Cardiac septum (tissue), 1 donor: Measurements from ENCODE around the gene TMEM131L. TPM values are rescaled to one million over a fixed set of nuclear protein-coding genes. Genes with fewer than 3 reads are reported as not detected.
"Not testable (repeated sequence)": the region's sequence is repeated elsewhere in the genome, so short reads cannot be mapped to it uniquely, and the experiment has no call there.

ENCODE experiments used
- DNase-seq: peaks from one replicate; pipeline ENCODE4 v3.0.0-alpha.2; 2020; ENCODE audit warnings: low spot score
- intact Hi-C: fragments of 100-400 bp; cut with DNase I; formaldehyde crosslinking; loops from one replicate; pipeline ENCODE4 v1.14.0; 2022
- total RNA-seq: library from RNA; stranded (reverse); fragmentation: NEBNext Ultra II Directional; extraction: Animal tissue kit (Norgen Biotek cat#: 25700); gene quantifications from one replicate; pipeline ENCODE4 v1.2.1, GENCODE V29; 2021
- donor health status: DM: no; HTN: no; CAD: no.

TMEM131L gene
- total RNA-seq, 1 donor from 2014 or later = 21.2 TPM

- DNase-seq = no peak
- intact Hi-C loops = no loop called here
These were observed 28.4 kb downstream of the TMEM131L start for GRCh38 chr4:153494562-153494961.

- no peak for DNase-seq
- intact Hi-C loops = no loop called here
These were observed 29.5 kb downstream of the TMEM131L start for GRCh38 chr4:153495480-153496193.

- intact Hi-C loops = no loop called here
- no peak for DNase-seq
These were observed 31.0 kb downstream of the TMEM131L start for GRCh38 chr4:153497091-153497531.

DNA sequence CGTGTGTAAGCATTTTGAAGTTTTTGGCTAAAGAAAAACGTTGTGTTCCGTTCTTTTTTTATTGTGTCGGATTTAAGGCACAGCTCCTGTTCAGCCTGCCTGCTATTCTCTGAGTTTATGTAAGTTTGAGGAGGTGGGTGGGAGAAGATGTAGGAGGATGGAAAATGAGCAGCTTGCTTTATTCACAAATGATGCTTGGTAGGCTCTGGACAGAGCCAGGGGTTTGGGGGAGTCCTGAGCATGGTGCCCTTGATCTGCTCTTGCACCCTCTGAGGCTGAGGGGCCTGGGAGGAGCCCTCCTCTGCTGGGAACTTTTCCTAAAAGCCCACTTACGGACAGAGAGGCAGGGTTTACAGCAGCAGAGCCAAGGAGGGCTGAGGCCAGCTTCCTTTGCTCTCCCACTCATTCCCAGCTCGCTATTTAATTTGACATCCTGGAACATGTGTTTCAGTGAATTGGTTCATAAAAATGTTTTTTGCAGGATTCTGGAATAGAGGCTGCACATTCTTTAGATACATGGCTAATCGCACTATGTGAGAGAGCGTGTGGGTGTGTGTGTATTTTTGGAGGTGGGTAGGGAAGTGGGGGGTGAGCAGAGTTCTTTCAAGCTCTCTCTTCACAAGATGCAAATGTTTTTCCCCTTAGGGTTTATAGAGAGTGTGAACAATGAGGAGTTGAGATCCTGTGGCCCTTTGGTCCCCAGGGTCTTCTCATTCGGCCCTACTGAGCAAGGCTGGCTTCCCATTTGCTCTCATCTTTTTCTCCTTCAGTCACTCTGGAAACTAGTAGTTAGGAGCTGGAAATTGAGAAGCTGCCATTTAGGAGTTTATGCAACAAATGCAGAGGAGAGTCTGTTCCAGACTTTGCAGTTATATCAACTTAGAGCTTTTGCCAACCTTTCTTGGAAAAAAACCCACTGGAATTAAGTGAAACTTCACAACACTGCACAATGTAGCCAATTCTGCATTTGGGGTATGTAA lies 32.1 kb downstream of the TMEM131L start:
- no peak for DNase-seq
- intact Hi-C loops = no loop called here

DNA sequence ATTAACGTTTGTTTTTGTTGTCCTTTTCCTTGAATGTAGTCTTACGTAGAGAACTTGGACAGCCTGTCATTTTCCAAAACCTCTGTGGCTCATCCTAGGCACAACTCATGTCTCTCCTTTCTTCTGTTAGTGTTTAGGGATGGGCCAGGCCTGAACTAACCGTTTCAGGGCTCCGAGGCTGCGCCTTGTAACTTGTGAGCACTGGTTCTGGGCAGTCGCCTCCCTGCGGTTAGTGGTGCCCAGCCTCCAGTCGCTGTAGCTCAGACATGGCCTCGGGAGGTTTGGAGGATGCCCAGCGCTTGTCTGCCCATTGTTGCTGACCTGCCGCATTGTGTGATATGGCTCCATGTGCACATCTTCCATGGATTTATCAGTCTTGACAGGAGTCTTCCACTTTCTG lies 32.8 kb downstream of the TMEM131L start:
- intact Hi-C loops = no loop called here
- DNase-seq = no peak

- DNase-seq = no peak
- intact Hi-C loops = no loop called here
These were observed 35.4 kb downstream of the TMEM131L start for GRCh38 chr4:153501578-153501977.

DNA sequence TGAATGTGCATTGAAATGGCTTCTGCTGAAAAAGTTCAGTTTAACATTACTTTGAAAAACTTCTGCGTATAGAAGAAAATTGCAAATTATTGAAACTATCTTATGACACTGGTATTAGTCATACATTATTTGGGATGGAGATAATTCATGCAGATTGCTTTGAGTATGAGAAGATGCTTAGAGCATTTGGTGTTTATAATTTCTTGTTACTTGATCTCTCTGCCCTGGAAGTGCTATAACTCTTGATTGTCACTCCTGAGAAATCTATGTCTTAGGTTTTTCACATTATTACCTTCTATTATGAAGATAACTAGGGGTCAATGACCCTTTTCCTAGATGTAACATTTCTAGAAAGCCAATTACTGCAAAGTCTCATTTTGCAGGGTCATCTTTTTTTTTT lies 36.4 kb downstream of the TMEM131L start:
- intact Hi-C loops = no loop called here
- no peak for DNase-seq

DNA sequence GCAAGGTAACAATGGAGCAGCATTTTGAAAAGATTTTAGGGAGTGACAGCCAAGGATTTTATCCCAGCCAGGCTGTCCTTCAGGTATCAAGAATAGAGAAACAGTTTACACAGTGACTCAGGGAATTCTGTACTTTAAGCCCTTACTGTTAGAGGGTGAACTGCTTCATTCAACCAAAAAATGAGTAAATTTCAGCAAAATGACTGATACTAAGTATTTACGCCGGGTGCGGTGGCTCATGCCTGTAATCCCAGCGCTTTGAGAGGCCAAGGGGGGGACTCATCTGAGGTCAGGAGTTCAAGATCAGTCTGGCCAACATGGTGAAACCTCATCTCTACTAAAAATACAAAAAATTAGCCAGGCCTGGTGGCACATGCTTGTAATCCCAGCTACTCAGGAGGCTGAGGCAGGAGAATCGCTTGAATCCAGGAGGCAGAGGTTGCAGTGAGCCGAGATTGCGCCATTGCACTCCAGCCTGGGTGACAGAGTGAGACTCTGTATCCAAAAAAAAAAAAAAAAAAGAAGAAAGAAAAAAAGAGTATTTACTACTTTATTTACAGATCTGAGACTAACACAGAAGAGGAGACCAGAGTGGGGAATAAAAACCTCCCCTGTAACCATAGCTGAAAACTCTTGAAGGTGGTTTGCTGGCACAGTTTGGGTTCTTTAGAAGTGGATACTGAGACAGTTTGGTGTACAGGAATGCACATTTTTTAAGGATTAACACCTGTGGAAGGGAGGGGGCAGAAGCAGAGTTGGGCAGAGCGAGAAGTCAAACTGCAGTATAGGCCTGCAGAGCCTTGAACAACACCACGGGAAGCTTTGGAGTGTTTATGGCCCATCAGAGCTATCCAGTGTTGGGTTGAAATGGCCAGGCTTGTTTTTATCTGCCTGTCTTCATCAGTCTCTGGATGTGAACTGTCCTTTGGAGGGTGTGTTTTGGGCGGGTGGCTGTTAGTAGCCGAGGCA lies 40.5 kb downstream of the TMEM131L start:
- intact Hi-C loops = no loop called here
- DNase-seq = no peak

GRCh38 chr4:153507310-153508073 lies 41.3 kb downstream of the TMEM131L start:
- no peak for DNase-seq
- intact Hi-C loops = no loop called here

DNA sequence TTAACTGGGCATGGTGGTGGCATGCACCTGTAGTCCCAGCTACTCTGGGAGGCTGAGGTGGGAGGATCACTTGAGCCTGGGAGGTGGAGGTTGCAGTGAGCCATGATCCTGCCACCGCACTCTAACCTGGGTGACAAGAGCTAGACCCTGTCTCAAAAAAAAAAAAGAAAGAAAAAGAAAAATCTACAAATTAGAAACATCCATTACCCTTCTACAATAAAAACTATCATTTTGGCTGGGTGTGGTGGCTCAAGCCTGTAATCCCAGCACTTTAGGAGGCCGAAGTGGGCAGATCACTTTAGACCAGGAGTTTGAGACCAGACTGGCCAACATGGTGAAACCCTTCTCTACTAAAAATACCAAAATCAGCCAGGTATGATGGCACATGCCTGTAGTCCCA lies 43.1 kb downstream of the TMEM131L start:
- DNase-seq, intact Hi-C loops: not testable (repeated sequence)

GRCh38 chr4:153509724-153510123 lies 43.6 kb downstream of the TMEM131L start:
- DNase-seq = no peak
- intact Hi-C loops = no loop called here

GRCh38 chr4:153510252-153511001 lies 44.3 kb downstream of the TMEM131L start:
- no peak for DNase-seq
- intact Hi-C loops = no loop called here

DNA sequence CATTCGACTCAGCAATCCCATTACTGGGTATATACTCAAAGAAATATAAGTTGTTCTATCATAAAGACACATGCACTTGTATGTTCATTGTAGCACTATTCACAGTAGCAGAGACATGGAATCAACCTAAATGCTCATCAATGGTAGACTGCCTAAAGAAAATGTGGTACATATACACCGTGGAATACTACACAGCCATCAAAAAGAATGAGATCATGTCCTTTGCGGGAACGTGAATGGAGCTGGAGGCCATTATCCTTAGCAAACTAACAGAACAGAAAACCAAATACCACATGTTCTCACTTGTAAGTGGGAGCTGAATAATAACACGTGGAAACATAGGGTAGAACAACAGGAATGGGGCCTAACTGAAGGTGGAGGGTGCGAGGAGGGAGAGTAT lies 44.9 kb downstream of the TMEM131L start:
- intact Hi-C loops = no loop called here
- DNase-seq = no peak

GRCh38 chr4:153512162-153512852 lies 46.1 kb downstream of the TMEM131L start:
- DNase-seq = no peak
- intact Hi-C loops = no loop called here

GRCh38 chr4:153512952-153513500 lies 46.9 kb downstream of the TMEM131L start:
- intact Hi-C loops = no loop called here
- no peak for DNase-seq

DNA sequence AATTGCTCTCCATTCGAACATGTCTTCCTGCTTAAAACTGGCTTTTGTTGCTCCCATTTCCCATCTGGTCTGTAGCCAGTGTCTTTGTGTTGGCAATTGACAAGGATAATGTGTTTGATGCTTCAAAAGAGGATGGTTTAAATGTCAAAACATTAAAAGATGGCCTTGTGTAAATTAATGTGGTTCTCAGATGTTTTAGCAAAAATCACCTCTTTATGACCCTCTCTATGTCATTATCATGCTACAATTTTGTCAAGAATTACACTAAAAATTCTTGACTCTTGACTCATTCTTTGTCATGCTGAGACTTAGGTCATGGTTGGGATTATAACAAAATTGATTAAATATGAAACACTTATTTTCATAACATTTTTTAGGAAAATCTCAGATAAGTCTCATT lies 47.4 kb downstream of the TMEM131L start:
- intact Hi-C loops = no loop called here
- no peak for DNase-seq

GRCh38 chr4:153514001-153514526 lies 47.9 kb downstream of the TMEM131L start:
- intact Hi-C loops = no loop called here
- no peak for DNase-seq
